ENCODE data around the gene SLFN14. TPM values are rescaled to one million over a fixed set of nuclear protein-coding genes. Genes with fewer than 3 reads are reported as not detected.
A peak's percentile ranks its signal among the peaks of the same experiment; 100 is the strongest.
"Not testable (repeated sequence)": the region's sequence is repeated elsewhere in the genome, so short reads cannot be mapped to it uniquely, and the experiment has no call there.

The SLFN14 gene
- total RNA-seq, 2 donors from 2014 or later, result not detected

DNA sequence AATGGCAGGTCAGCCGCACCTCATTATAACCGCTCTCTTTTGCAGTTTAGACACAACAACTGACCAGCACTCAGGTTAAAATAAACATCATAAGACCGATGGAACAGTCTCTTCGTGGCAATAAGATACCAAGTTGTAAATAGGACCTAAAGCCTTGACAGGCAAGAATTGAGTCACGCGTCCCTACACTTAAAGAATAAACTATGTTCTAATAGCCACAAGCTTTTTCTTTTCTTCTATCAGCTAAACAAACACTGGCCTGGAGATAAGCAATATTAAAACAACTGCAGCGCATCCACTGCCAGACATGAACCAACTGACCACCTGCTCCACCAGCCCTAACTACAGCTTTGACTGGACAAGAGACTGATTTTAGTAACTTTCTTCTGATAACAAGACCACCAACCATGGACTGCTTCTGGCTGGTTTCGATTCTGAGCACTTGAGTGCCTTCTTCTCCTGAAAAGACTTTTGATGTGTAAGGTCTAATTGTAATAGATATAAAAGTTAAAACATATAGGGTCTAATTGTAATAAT lies 40.6 kb downstream of the SLFN14 start:
- DNase-seq (no peak), ATAC-seq (no peak)
- intact Hi-C loops (cut with DNase I), result no loop called here
- Histone ChIP-seq H3K4me3 (no peak overlapping the region), H3K36me3 (replicated peaks in 1 of 2; ENCODE audit: insufficient read depth in 1 of 2, low read depth in 2 of 2) (no peaks in the 10 kb centered on the region), H3K9me3 (peaks cover 0 to 5% (median 0%) of the 10 kb centered on the region in 3 donors), H3K4me1 (no peaks in the 10 kb centered on the region), H3K27me3 (peaks cover 0 to under 1% of the 10 kb centered on the region in 2 donors), H3K27ac (no peak overlapping the region)
- no peak for TF ChIP-seq POLR2A (IDR thresholded peaks at IDR 0.05)
- TF ChIP-seq, protein P1, sequence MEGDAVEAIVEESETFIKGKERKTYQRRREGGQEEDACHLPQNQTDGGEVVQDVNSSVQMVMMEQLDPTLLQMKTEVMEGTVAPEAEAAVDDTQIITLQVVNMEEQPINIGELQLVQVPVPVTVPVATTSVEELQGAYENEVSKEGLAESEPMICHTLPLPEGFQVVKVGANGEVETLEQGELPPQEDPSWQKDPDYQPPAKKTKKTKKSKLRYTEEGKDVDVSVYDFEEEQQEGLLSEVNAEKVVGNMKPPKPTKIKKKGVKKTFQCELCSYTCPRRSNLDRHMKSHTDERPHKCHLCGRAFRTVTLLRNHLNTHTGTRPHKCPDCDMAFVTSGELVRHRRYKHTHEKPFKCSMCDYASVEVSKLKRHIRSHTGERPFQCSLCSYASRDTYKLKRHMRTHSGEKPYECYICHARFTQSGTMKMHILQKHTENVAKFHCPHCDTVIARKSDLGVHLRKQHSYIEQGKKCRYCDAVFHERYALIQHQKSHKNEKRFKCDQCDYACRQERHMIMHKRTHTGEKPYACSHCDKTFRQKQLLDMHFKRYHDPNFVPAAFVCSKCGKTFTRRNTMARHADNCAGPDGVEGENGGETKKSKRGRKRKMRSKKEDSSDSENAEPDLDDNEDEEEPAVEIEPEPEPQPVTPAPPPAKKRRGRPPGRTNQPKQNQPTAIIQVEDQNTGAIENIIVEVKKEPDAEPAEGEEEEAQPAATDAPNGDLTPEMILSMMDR (IDR thresholded peaks at IDR 0.05), result no peak
- WGBS, 2 donors, result 25 to 30% methylated on average over 8 of the region's 8 CpGs

DNA sequence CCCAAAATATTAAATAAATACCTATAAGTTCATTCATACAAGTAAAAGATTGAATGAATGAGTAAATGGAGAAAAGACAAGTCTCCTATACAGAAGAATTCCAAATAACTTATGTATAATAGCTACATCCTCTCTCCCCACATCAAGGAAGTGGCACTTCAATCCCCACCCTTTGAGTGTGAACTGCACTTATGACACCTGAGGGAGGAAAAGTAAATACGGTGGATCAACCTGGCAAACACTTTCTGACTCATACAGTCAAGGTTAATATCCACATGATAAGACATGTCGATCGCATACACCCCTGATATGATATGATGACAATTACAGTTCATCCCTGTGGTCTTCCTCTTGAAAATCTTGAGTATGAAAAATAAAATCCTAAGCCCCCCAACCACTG lies 41.2 kb downstream of the SLFN14 start:
- H3K9me3 ChIP-seq, result peaks cover 0 to 5% (median 0%) of the 10 kb centered on the region in 3 donors
- DNase-seq (no peak), ATAC-seq (no peak)
- no peaks in the 10 kb centered on the region for H3K4me1 ChIP-seq
- peaks cover 0 to 6% of the 10 kb centered on the region in 2 donors for H3K27me3 ChIP-seq
- intact Hi-C loops (cut with DNase I), result no loop called here
- no peak for TF ChIP-seq POLR2A (IDR thresholded peaks at IDR 0.05)
- TF ChIP-seq, protein P1 (IDR thresholded peaks at IDR 0.05), result no peak
- no peak overlapping the region for H3K4me3 ChIP-seq
- no peak overlapping the region for H3K27ac ChIP-seq
- 28 to 32% methylated on average over 3 of the region's 3 CpGs for WGBS, 2 donors
- H3K36me3 ChIP-seq (replicated peaks in 1 of 2; ENCODE audit: insufficient read depth in 1 of 2, low read depth in 2 of 2), result no peaks in the 10 kb centered on the region

DNA sequence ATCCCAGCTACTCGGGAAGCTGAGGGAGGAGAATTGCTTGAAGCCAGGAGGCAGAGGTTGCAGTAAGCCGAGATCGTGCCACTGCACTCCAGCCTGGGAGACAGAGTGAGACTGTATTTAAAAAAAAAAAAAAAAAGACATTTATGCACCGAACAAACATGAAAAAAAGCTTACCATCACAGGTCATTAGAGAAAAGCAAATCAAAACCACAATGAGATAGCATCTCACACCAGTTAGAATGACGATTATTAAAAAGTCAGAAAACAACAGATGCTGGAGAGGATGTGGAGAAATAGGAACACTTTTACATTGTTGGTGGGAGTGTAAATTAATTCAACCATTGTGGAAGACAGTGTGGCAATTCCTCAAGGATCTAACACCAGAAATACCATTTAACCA lies 42.2 kb downstream of the SLFN14 start:
- intact Hi-C loops (cut with DNase I); H3K27me3 ChIP-seq; ATAC-seq; H3K9me3 ChIP-seq; H3K27ac ChIP-seq; H3K4me1 ChIP-seq; H3K36me3 ChIP-seq (replicated peaks in 1 of 2; ENCODE audit: insufficient read depth in 1 of 2, low read depth in 2 of 2); H3K4me3 ChIP-seq; DNase-seq: not testable (repeated sequence)
- WGBS, 2 donors, result 74 to 75% methylated on average over 5 of the region's 5 CpGs

DNA sequence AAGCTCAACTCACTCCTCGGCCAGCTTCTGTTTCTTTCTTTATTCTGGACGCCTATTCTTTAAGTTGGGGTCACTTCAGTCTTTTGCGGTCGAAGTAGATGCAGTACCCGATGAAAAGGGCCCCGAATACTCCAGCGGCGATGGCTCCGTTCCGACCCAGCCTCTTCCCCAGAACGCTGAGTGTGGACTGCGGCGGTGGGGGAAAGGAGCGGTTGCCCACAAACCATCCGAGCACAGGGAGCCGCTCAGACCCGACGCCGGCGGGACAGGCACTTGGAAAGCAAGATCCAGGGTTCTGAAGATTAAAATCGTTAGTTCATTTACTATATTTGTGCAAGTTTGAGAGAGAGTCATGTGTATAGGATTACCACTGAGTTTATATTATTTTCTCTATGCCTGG lies 45.6 kb downstream of the SLFN14 start:
- no peak for TF ChIP-seq POLR2A (IDR thresholded peaks at IDR 0.05)
- TF ChIP-seq, protein P1 (IDR thresholded peaks at IDR 0.05), result no peak
- intact Hi-C loops (cut with DNase I), result no loop called here
- 41 to 64% methylated on average over 21 of the region's 21 CpGs for WGBS, 2 donors

DNA sequence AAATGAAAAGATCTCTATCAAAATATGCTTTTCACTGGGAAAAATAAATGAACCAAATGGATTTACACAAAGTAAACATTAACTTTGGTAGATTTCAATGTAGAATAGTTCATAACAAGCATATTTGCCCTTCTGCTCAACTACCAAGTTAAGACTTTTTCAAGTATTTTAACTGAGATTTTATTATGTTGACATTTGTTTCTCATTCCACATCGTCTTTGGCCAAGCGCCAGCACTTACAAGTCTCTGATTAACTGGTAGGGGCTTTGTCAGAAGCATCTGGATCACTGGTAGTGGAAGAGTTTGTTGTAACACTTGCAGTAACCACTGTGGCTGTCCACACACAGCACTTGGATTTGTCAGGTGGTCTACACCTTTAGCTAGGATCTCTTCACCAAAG lies 46.1 kb downstream of the SLFN14 start:
- TF ChIP-seq, protein P1 (IDR thresholded peaks at IDR 0.05), result no peak
- TF ChIP-seq POLR2A (IDR thresholded peaks at IDR 0.05), result no peak
- DNase-seq (no peak), ATAC-seq (no peak)
- 21 to 27% methylated on average over 2 of the region's 2 CpGs for WGBS, 2 donors
- intact Hi-C loops (cut with DNase I), result no loop called here
- H3K27me3 ChIP-seq, result peaks cover 0 to 6% of the 10 kb centered on the region in 2 donors
- H3K27ac ChIP-seq, result no peak overlapping the region
- peaks cover 0 to 5% (median 0%) of the 10 kb centered on the region in 3 donors for H3K9me3 ChIP-seq
- no peaks in the 10 kb centered on the region for H3K36me3 ChIP-seq (replicated peaks in 1 of 2; ENCODE audit: insufficient read depth in 1 of 2, low read depth in 2 of 2)
- no peaks in the 10 kb centered on the region for H3K4me1 ChIP-seq
- no peak overlapping the region for H3K4me3 ChIP-seq

More for the DNA sequence above, 45.6 kb downstream of the SLFN14 start:
- Histone ChIP-seq H3K27me3 (peaks cover 0 to 6% of the 10 kb centered on the region in 2 donors), H3K4me3 (no peak overlapping the region), H3K4me1 (no peaks in the 10 kb centered on the region), H3K36me3 (replicated peaks in 1 of 2; ENCODE audit: insufficient read depth in 1 of 2, low read depth in 2 of 2) (no peaks in the 10 kb centered on the region), H3K27ac (no peak overlapping the region), H3K9me3 (peaks cover 0 to 5% (median 0%) of the 10 kb centered on the region in 3 donors)
- ATAC-seq (no peak), DNase-seq (no peak)

Small RNA genes within 50 kb of the gene (small RNA-seq; reads per million reads assigned to genes)
- gene AC004134.1 (not detected), gene AC015911.1 (not detected), gene SNORD7 (252 reads per million, percentile 97 among the genes with 10 or more reads in this experiment)

Other genes with a start within 250 kb of the SLFN14 start
- 10 to 100 TPM in 1 of 2 donors, 1 to 10 TPM in 1; 9.2 to 16.6 TPM for gene SLFN11, start 187.2 kb downstream of the SLFN14 start, total RNA-seq
- gene SLFN12, start 128.3 kb downstream of the SLFN14 start, total RNA-seq, result 1 to 10 TPM; 4.9 to 6.0 TPM
- 1 to 10 TPM; 2.1 to 2.3 TPM for gene SLFN13, start 112.1 kb downstream of the SLFN14 start, total RNA-seq
- 1 to 10 TPM in 1 of 2 donors, under 1 TPM in 1; 0.78 to 1.6 TPM for gene SLFN12L, start 23.1 kb downstream of the SLFN14 start, total RNA-seq
- gene PEX12, start 17.8 kb upstream of the SLFN14 start, total RNA-seq, result 1 to 10 TPM; 3.0 to 3.4 TPM
- gene AP2B1, start 26.5 kb upstream of the SLFN14 start, total RNA-seq, result 10 to 100 TPM; 29.3 to 43.6 TPM
- gene RASL10B, start 170.8 kb upstream of the SLFN14 start, total RNA-seq, result 10 to 100 TPM in 1 of 2 donors, 1 to 10 TPM in 1; 8.8 to 17.8 TPM
- gene GAS2L2, start 192.4 kb upstream of the SLFN14 start, total RNA-seq, result not detected
- gene C17orf50, start 200.1 kb upstream of the SLFN14 start, total RNA-seq, result not detected
- gene MMP28, start 234.8 kb upstream of the SLFN14 start, total RNA-seq, result 10 to 100 TPM in 1 of 2 donors, 1 to 10 TPM in 1; 8.3 to 15.2 TPM
- 10 to 100 TPM; 47.7 to 51.1 TPM for gene TAF15, start 248.7 kb upstream of the SLFN14 start, total RNA-seq